GM04503 (cell line): ENCODE measurements around the gene BCAM.
"Not testable (repeated sequence)": the region's sequence is repeated elsewhere in the genome, so short reads cannot be mapped to it uniquely, and the experiment has no call there.

Experiments
- DNase-seq: peaks from one replicate; pipeline ENCODE4 v3.0.0-alpha.2; 2012; ENCODE audit warnings: low read depth

The BCAM gene

GRCh38 chr19:44808463-44809371 is at the start of gene BCAM:
Gene BCAM (plus strand): TSS chr19:44809103. CDS start chr19:44809125, 22 bp downstream.
- DNase-seq = no peak

- no peak for DNase-seq
These were observed 46.9 kb upstream of the BCAM start for GRCh38 chr19:44762038-44762437.

- DNase-seq = no peak
These were observed 43.6 kb upstream of the BCAM start for GRCh38 chr19:44765033-44765948.

- no peak for DNase-seq
These were observed 43.0 kb upstream of the BCAM start for GRCh38 chr19:44765949-44766335.

- DNase-seq = no peak
These were observed 41.4 kb upstream of the BCAM start for GRCh38 chr19:44767295-44768180.

GRCh38 chr19:44770550-44771257 is 38.2 kb upstream of the BCAM start:
- no peak for DNase-seq

- not testable (repeated sequence) for DNase-seq
These were observed 36.8 kb upstream of the BCAM start for GRCh38 chr19:44772144-44772543.

- DNase-seq = no peak
These were observed 35.9 kb upstream of the BCAM start for GRCh38 chr19:44772959-44773358.

- no peak for DNase-seq
These were observed 33.1 kb upstream of the BCAM start for GRCh38 chr19:44775676-44776240.

- no peak for DNase-seq
These were observed 32.4 kb upstream of the BCAM start for GRCh38 chr19:44776402-44777096.

GRCh38 chr19:44777715-44778347 is 31.1 kb upstream of the BCAM start, which contains the start of gene CBLC:
Gene CBLC (plus strand): TSS chr19:44777890. CDS start chr19:44777932, 42 bp downstream.
- no peak for DNase-seq

GRCh38 chr19:44779150-44779549 is 29.8 kb upstream of the BCAM start:
- no peak for DNase-seq

GRCh38 chr19:44781694-44782093 is 27.2 kb upstream of the BCAM start:
- not testable (repeated sequence) for DNase-seq

GRCh38 chr19:44782729-44783128 is 26.2 kb upstream of the BCAM start:
- no peak for DNase-seq

- no peak for DNase-seq
These were observed 25.4 kb upstream of the BCAM start for GRCh38 chr19:44783545-44783944.

GRCh38 chr19:44785271-44785670 is 23.6 kb upstream of the BCAM start:
- no peak for DNase-seq

- no peak for DNase-seq
These were observed 22.9 kb upstream of the BCAM start for GRCh38 chr19:44785993-44786392.

- DNase-seq = no peak
These were observed 19.9 kb upstream of the BCAM start for GRCh38 chr19:44788971-44789370.

- DNase-seq = no peak
These were observed 18.9 kb upstream of the BCAM start for GRCh38 chr19:44789943-44790483.
